NCI-H524 (cell line): ENCODE measurements around the gene PSPN.
"Not testable (repeated sequence)": the region's sequence is repeated elsewhere in the genome, so short reads cannot be mapped to it uniquely, and the experiment has no call there.

Source experiments
- DNase-seq, 2 experiments: peaks; one replicate each; lab custom pipeline; 2025; lab: John Stamatoyannopoulos, UW

The PSPN gene

GRCh38 chr19:6402837-6403608, 27.3 kb upstream of the PSPN start:
- peak in 1 of 2 experiments; percentile 34 for DNase-seq

- DNase-seq, result no peak
Observed at GRCh38 chr19:6402058-6402457, 26.3 kb upstream of the PSPN start.

GRCh38 chr19:6400062-6400944, 24.6 kb upstream of the PSPN start:
- DNase-seq, result not testable (repeated sequence)

- DNase-seq, result no peak
Observed at GRCh38 chr19:6396305-6396704, 20.6 kb upstream of the PSPN start.

- DNase-seq, result no peak
Observed at GRCh38 chr19:6394831-6395230, 19.1 kb upstream of the PSPN start.

- peak in 1 of 2 experiments; percentile 78 for DNase-seq
Observed at GRCh38 chr19:6393983-6394412, 18.3 kb upstream of the PSPN start.

GRCh38 chr19:6393074-6393982, 17.6 kb upstream of the PSPN start, which contains the start of gene GTF2F1:
Gene GTF2F1 (minus strand): TSS chr19:6393164. CDS start chr19:6392995, 169 bp downstream.
- DNase-seq, result peak; percentile 97

- DNase-seq, result no peak
Observed at GRCh38 chr19:6392221-6393073, 16.7 kb upstream of the PSPN start.

- no peak for DNase-seq
Observed at GRCh38 chr19:6387372-6387771, 11.6 kb upstream of the PSPN start.

GRCh38 chr19:6384381-6384780, 8.6 kb upstream of the PSPN start:
- DNase-seq, result no peak

GRCh38 chr19:6383188-6383587, 7.5 kb upstream of the PSPN start:
- no peak for DNase-seq

- no peak for DNase-seq
Observed at GRCh38 chr19:6381030-6381750, 5.5 kb upstream of the PSPN start.

GRCh38 chr19:6379744-6380143, 4.0 kb upstream of the PSPN start:
- DNase-seq, result no peak

GRCh38 chr19:6378486-6378885, 2.8 kb upstream of the PSPN start:
- DNase-seq, result peak in 1 of 2 experiments; percentile 14

GRCh38 chr19:6378041-6378440, 2.3 kb upstream of the PSPN start:
- DNase-seq, result no peak

- no peak for DNase-seq
Observed at GRCh38 chr19:6376512-6377190, 918 bp upstream of the PSPN start.

GRCh38 chr19:6374711-6375410, 872 bp downstream of the PSPN start:
- DNase-seq, result no peak

- DNase-seq, result no peak
Observed at GRCh38 chr19:6374161-6374709, 1.5 kb downstream of the PSPN start.

GRCh38 chr19:6373813-6374108, 2.0 kb downstream of the PSPN start:
- no peak for DNase-seq
